ENCODE measurements around the gene OSBPL1A.
A peak's percentile ranks its signal among the peaks of the same experiment; 100 is the strongest.

OSBPL1A gene

DNA sequence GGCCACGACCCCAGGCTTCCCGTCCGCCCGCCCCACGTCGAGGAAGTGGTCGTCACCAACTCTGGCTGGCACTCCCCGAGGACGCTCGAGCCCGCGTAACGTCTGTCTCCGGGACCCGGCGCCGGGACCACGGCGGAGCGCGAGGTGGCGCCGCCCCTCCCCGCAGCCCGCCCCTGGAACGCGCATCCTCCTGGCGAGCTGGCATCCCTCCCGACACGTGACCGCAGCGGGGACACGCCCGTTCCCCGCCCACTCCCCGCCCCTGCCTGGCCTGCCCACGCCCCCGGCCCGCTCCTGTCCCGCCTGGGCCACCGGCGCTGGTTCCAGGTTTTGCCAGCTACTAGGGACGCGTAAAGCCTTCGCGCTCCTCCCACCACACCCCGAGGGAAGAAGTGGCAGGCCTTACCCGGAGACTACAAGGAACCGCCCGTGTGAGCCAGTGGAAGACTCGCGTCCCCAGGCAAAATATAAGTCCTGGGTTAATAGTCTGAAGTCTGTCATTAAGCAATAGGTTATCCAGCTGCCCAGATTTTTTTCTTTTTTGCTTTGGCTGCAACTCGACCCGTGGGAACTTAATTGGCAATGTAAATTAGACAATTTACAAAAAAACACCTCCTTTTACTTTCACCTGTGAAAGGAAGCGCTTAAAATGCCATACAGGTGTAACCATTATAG is at the start of gene OSBPL1A:
TSS of gene OSBPL1A (minus strand) at position 131 of the 675 bp plus-strand sequence. CDS start 20,291 bp downstream, outside the sequence.
- DNase-seq, result peak; percentile 95

DNA sequence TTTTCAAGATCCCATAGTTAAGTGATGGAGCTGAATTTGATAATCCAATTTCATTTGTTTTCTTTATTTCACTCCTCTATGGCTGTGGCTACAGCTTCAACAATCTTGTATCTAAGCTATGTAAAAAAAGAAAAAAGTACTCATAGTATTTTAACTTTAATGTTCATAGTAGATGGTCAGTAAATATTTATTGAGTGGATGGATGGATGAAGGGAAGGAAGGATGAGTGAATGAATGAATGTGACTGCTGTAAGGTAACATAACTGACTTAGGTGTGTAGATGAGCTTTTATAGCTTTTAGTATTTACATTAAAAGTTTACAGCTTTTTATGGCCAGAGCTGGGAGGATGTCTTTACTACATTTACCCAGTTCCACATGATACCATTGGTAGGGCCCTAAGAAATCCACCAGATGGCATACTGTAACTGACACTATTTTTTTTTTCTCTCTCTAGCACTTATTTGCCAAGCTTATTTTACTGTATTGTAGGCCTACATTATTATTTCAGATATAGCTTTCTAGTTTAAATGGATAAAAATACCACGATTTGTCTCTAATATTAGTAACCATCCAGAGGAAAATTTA is 49.4 kb upstream of the OSBPL1A start:
- no peak for DNase-seq

DNA sequence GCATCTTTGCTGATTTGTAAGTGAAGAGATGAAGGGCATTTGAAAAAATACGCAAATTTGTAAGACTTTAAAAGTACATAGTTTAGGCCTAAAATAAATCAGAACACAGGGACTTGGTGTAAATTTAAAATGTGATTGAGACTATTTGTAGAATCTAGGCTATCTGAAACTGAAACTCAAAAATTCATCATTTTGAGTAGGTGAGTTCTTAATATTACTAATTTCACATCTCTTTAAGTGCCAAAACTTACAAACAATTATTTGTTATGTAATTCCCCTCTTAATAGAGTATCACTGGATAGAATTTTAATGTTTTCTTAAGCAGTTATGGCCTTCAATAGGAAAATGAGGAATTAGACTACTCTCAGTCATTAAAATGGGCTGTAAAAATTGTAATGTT is 48.8 kb upstream of the OSBPL1A start:
- DNase-seq, result no peak

DNA sequence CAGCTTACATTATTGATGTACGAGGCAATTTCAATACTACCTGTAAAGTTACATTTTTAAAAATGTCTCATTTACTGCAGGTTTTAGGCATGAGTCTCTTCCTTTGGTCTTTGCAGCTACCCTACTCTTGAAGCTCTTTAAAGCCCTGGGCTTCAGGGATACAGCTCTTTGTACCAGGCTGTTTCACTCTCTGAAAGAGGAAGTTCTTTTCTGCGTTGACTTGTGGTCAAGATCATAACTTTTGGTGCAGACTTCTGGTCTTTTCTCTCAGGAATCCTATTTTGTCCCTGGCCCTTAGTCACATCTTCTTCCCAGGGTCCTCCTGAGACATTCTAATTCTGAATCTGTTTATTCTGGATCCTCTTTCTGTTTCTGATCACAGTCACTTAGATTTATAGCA is 46.2 kb upstream of the OSBPL1A start:
- no peak for DNase-seq

DNA sequence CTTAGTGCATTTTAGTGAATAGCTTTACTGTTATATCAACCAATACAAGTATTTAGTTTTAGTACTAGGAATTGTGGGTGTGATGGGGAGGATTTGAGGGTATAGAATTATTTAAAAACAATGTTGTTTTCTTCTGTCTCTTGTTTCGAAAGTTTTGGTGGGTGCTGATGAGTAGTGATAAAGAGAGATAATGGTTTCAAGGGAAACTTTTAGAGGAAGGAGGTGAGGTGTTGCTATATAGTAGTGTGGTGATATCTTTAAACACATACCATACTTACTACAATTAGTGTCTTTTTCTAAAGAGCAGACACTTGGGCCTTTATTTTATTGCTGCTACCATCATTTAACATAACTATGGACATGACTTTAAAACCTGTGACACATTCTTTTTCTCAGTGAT is 39.3 kb upstream of the OSBPL1A start:
- no peak for DNase-seq

DNA sequence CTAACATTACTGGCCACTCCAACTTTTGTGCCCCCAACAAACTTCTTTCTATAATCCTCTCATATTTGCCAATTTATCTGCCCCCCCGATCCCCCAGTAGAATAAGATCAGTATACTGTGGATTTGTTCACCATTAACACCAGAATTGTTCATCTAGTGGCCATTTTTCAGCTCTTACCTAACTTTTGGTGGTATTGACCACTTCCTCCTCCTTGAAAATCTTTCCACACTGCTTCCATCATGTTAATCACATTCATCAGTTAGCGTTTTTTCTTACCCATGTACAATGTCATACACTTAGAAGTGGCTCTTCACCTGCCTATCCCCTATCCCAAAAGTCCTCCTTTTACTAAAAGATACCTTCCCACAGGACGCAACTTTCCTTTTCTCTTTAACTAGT is 35.0 kb upstream of the OSBPL1A start:
- no peak for DNase-seq

DNA sequence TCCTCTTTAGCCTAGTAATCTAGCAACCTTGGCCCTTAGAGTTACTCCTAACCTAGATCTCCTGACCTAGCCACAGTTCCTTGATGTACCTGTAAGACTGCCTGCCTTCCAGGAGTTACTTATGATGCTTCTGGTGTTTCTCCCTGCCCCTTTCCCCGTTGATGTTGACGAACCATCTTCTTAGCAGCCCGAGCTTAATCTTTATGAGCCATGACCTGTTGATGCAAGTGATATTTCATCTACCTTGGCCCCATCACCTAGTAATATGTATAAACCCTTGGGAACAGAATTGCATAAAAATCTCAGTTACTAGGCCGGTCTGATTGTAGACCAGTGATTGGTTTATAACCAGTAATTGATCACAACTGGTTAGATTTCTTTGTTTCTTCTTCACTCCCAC is 31.6 kb upstream of the OSBPL1A start:
- no peak for DNase-seq

DNA sequence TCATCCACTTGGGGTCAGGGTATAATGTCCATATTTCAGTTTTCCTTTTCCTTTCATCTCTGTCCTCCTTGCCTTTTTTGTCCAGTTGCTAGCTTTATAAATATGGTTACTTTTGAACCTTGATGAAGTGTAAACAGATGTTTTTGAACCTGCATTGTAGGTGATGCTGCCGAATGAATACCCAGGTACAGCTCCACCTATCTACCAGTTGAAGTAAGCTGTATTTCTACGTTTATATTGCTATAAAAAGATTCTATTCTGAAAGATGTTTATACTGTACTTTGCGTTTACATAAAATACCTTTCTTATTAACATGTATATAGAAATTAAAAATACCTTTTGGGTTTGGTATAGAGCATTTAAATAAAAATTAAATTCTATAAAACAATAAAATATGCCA is 31.1 kb upstream of the OSBPL1A start:
- DNase-seq, result peak; percentile 3

DNA sequence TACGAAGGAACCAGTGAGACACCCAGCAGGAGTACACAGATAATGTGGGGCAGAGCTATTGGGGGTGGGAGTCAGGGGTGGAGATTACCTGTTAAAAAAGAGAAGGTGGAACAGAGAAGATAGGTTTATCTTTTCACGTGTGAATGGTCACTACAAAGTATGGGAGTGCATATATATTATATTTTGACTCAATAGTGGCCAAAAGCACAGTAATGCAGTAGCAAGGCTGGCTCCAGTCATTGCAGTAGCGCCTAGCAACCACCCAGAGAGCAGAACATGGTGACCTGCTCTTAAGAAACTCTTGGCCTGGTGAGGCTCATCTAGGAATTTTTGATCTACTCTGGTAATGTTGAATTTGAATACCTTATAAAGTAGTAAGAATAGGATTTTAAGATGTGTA is 29.9 kb upstream of the OSBPL1A start:
- no peak for DNase-seq

DNA sequence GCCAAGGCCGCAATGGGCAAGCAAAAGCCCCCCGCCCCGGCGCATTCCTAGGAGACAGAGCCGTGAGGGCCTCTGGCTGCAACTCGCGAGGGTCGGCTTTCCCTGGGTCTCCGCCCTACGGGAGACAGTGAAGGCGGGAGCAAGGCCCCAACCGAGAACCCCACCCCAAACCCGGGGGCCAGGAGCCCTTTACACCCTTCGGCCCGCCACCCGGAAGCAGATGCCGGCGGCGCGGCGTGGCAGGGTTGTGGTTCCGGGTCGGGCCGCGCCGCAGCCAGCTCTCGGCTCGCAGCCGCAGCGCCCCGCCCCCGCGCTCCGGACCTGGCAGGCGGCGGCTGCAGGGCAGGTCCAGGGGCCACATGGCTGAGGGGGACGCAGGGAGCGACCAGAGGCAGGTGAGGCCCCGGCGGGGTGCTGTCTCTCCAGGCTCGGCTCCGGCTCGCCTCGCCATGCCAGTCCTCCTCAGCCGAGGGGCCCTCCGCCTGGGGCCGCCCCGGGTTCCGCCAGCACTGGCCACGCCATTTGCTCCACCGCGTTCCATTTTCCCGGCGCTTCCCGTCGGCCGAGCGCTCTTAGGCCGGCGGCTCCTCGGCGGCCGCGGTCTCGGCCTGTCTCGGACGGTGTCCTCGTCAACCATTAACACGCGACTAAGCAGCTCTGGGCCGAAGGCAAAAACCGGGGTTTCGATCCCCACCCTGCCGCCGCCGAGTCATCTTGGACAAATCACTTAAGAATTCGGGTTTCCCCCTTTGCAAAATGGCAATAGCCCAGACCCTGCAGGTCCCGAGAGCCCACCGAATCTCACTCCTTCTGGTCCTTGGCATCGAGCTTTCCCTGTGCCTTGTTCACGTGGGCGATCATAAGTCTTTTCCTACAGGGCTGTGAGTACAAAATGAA is 29.0 kb upstream of the OSBPL1A start, which contains the start of gene IMPACT:
TSS of gene IMPACT (plus strand) at position 273 of the 897 bp plus-strand sequence. CDS start at position 360, 87 bp downstream.
- peak; percentile 86 for DNase-seq

DNA sequence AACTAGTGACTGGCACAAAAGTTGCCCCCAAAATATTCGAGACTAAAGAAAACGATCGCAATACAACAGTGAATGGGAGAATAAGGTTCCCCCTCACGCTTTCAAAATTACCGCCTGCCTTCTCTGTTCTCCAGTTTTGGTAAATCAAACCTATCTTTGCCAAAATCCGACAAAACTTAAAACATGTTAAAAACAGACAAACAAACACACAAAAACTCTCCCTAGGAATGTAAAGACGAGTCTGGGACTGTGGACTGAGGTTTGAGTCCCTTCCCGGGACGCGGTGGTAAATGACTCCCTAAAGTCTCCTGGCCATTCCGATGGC is 28.4 kb upstream of the OSBPL1A start:
- DNase-seq, result no peak

DNA sequence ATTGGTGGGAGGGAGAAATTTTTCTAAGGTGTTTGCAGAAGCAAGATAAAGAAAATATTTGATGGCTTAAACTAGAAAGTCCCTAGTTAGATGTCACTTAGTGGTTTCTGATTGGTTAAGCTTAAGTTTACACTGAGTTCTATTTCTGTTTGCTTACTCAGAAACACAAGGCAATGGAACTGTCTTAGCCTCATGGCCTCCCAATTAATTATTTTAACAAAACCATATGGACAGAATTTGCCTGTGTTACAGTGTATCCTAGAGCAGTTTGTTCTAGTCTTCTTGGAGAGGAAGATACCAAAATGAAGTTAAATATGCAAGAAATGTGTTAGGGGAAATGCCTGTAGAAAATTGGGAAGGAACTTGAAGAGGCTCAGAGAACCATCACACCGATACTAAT is 24.2 kb upstream of the OSBPL1A start:
- DNase-seq, result no peak

DNA sequence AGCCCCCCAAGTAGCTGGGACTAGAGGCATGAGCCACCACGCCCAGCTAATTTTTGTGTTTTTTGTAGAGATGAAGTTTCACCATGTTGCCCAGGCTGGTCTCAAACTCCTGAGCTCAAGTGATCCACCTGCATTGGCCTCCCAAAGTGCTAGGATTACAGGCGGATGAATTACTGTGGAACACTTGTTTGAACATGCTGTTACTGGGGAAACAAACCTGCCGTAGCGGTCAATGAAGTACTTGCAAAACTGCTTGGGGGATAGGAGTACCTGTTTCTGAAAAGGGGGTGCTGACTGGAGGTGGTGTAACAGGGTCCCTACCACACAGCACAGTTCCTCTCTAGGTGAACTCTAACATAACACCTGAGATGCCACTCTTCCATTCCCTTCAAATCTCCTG is 22.9 kb upstream of the OSBPL1A start:
- DNase-seq, result no peak

DNA sequence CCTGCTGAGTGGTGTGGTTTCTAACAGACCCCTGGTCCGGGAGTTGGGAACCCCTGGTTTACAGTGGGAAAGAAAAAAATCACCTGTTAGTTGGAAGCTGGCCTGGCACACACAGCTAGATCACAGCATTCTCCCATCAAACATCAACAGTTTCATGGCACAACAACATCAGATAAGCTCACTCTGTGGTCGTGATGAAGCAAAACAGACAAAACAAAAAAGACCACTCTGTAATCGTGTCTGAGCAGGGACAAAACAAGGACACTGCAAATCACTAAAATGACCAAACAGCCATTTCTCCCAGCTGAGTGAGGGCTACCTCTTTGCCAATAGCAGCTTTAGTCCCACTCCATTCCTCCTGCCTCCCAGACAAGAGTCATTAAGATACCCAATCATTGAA is 19.9 kb upstream of the OSBPL1A start:
- DNase-seq, result no peak

DNA sequence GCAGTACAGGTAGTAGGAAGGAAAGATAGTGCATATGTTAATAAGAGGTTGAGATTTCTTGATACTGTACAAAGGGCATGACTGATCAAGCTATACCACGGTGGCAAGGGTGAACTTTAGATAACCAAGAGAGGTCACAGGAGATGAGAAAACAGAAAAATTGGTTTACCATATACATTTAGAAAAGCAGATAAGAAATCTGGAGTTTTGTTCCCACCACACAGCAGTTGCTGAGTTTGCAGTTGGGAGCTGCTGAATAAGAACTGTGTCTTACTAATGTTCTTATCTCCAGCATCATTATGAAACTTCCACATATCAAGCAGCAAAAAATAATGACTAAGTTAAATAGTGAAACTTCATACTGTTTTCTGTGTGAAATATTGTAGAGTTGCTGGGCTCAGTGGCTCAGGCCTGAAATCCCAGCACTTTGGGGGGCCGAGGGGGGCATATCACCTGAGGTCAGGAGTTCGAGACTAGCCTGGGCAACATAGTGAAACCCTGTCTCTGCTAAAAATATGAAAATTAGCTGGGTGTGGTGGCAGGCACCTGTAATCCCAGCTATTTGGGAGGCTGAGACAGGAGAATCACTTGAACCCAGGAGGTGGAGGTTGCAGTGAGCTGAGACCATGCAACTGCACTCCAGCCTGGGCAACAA is 16.9 kb upstream of the OSBPL1A start:
- no peak for DNase-seq

DNA sequence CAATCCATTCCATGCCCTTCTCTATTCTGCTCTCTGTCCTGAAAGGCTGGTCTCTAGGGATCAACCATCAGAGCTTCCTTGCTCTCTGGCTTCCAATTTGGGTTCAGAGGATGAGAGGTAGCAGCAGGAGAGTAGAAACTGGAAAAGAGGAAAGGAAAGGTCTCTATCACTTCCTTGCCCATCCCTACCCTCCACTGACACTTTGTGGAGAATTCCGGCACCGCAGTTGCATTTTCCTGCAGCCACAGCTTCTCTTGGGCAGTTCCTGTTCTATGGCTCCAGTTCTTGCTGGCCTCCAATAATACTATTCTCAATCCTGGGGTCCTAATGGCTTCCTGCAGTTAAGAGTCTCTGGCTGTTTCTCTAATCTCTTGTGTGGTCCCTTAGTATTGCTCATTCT is 15.5 kb upstream of the OSBPL1A start:
- DNase-seq, result no peak

DNA sequence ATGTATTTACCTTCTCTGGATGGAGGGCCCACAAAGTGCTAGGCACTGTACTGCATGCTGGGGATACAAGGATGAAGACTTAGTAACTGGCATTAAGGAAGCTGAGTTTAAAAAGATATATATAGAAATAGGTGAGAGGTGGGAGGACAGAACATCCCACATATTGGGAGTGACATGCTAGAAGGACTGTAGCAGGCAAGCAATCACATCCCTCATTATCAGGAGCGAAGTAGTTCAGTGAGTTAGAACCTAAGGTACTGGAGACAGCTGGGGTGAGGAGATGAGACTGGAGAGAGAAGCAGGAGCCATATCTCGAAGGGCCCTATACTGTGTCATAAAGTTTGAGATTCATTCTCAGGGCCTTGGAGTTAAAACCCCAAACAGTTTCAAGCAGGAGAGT is 10.9 kb upstream of the OSBPL1A start:
- DNase-seq, result no peak

DNA sequence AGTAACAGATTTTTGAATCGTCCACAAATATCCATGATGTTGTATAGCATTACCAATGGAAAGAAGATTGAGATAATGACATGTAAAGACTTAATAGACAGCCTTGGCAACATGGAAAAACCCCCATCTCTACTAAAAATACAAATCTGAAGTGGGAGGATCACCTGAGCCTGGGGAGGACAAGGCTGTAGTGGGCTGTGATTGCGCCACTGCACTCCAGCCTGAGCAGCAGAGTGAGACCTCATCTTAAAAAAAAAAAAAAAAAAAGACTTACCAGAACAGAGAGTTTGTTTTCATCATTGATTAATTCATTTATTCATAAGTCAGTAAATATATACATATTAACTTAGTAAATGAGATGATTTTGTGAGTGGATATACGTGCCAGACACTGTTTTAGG is 7.0 kb upstream of the OSBPL1A start:
- no peak for DNase-seq

DNA sequence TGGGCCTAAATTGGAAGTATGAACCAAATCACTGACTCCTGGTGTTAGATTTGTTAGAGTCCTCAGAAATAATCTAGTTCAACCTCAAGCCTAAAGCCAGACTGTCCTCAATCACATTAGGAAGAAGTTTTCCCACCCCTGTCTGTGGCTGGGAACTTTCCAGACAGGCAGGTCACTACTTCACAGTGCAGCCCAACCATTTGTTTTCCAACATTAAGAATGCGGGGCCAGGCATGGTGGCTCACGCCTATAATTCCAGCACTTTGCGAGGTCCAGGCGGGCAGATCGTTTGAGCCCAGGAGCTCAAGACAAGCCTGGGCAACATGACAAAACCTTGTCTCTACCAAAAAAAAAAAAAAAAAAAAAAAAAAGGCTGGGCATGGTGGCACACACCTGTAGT is 5.5 kb upstream of the OSBPL1A start:
- DNase-seq, result no peak

DNA sequence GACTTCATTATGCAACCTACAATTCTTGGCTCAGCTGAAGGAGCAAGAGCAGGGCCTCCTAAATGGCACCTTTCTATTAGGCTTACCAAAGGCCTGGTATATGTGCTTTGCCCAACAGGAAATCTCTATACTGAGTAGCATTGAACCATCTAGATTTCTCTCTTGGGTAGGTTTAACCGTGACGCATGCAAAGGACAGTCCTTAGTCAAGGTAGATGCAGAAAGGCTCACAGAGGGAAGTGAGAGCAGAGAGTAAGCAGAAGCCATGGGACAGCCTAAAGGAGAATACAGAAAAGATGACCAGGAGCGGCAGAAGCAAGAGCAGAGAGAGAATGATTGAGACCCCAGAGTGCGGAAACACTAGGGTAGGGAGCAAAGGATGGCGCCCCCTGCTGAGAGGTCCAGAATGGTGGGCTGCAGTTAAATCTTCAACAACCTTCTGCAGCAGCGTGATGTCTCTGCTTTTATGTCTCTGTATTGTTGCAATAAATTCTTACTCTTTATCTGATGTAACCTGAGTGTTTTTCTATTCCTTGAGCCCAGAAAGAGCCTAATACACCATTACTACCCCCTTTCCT is 4.7 kb upstream of the OSBPL1A start:
- DNase-seq, result no peak

DNA sequence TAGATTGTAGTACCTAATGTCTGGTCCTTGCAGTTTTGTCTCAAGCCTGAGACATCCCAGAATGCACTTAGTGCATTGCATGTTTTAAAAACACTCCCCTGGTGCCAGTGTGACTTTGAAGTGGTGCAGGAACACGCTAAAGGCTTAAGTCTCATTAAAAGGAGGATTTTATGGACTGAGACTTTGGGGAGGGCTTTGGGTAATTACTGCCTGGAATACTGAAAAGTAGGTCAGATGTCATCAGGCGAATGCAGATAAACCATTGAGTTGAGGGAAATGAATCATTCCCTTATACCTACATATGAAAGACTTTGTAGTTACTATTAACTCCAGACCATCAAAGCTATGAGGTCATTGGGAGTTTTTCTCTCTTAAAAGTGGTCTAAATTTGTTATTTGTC is 3.0 kb upstream of the OSBPL1A start:
- DNase-seq, result no peak

DNA sequence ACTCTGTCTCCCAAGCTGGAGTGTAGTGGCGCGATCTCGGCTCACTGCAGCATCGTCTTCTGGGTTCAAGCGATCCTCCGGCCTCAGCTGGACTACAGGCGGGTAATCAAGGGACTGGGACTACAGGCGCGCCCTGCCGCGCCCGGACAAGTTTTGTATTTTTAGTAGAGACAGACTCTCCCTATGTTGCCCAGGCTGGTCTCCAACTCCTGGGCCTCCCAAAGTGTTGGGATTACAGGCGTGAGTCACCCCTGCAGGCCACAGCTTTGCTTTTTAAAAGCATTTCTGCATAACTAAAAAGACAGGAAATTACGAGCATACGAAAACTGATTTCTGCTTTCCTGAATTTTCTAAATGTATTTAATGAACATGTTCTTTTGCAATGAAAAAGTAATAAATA is 916 bp upstream of the OSBPL1A start:
- DNase-seq, result no peak

DNA sequence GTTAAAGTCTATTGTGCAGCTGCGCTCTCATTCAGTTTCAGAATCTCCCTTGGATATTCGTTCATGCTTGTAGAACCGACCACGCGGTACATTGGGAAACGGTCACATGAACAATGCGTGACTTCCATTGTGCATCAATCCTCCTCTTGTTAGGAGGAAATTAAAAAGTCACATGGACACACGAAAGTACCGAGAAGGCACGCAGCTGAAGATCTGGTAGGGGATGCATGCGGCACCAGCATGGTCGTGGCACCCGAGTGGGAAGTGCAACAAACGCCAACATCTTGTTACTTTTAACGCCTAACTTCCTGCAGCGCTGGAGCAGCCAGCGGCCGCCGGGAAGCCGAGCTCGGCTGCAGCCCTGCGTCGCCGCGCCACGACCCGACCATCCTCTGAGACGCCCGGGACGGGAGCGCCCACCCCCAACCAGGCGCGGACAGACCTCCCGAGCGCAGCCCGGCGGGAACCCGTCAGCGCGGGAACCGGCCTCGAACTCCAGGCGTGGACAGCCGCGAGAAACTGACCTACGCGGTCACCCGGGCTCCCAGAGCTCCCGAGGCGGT is 412 bp downstream of the OSBPL1A start:
- peak; percentile 80 for DNase-seq

Data from NCI-H2227 treated with DMSO at 0.1 percent for 48 hours (cell line).